Ishikawa (cell line): ENCODE measurements around the gene HOXA4.

Experiments
- CREB1 ChIP-seq: IDR thresholded peaks from 2 replicates; pipeline ENCODE4 v1.6.1; 2012; ENCODE audit warnings: low read depth
- EGR1 ChIP-seq: IDR thresholded peaks from 2 replicates; pipeline ENCODE4 v1.6.1; 2012
- EP300 ChIP-seq: IDR thresholded peaks from 2 replicates; pipeline ENCODE4 v1.6.1; 2012; ENCODE audit warnings: borderline replicate concordance
- FOXM1 ChIP-seq: IDR thresholded peaks from 2 replicates; pipeline ENCODE4 v1.6.1; 2012; ENCODE audit warnings: low read depth, borderline replicate concordance
- MAX ChIP-seq: IDR thresholded peaks from 2 replicates; pipeline ENCODE4 v1.6.1; 2012
- NFIC ChIP-seq: IDR thresholded peaks from 2 replicates; pipeline ENCODE4 v1.6.1; 2012
- TAF1 ChIP-seq: IDR thresholded peaks from 2 replicates; pipeline ENCODE4 v1.6.1; 2012; ENCODE audit warnings: low read depth, mild to moderate bottlenecking
- TCF12 ChIP-seq: IDR thresholded peaks from 2 replicates; pipeline ENCODE4 v1.6.1; 2012; ENCODE audit warnings: low read depth
- TEAD4 ChIP-seq: IDR thresholded peaks from 2 replicates; pipeline ENCODE4 v1.6.1; 2012
- YY1 ChIP-seq: IDR thresholded peaks from 2 replicates; pipeline ENCODE4 v1.6.1; 2012; ENCODE audit warnings: low read depth
- TF ChIP-seq, protein P1 (sequence below): IDR thresholded peaks from 2 replicates; pipeline ENCODE4 v1.6.1; 2012
- TF ChIP-seq, protein P2 (sequence below): IDR thresholded peaks from 2 replicates; pipeline ENCODE4 v1.6.1; 2012; ENCODE audit warnings: low read depth, mild to moderate bottlenecking

The HOXA4 gene

DNA sequence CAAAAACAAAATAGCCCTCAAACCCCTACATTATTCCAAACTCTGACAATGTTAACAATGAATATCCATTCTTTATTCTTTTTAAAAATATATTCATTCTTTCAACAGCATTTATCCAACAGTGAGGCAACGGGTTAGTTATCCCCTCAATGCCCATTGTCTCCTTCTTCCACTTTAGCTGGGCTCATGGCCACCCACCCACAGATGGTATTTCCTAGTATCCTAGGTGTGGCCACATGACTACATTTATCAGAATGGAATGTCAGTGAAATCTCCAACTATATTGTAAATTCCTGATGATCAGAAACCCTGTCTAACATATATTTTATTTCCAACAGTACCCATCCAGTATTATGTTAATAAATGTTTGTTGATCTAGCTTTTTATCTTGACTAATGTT lies 48.4 kb downstream of the HOXA4 start:
- TF ChIP-seq FOXM1 = 0 out of 2 replicates have a peak, but pooled peaks have one; percentile 18
- TF ChIP-seq TAF1 = no peak
- TF ChIP-seq TEAD4 = peak; percentile 62
- TF ChIP-seq, protein P1, sequence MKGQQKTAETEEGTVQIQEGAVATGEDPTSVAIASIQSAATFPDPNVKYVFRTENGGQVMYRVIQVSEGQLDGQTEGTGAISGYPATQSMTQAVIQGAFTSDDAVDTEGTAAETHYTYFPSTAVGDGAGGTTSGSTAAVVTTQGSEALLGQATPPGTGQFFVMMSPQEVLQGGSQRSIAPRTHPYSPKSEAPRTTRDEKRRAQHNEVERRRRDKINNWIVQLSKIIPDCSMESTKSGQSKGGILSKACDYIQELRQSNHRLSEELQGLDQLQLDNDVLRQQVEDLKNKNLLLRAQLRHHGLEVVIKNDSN = peak; percentile 54
- TF ChIP-seq NFIC = peak; percentile 16; the same call in 1 of the 2 replicates
- TF ChIP-seq, protein P2, sequence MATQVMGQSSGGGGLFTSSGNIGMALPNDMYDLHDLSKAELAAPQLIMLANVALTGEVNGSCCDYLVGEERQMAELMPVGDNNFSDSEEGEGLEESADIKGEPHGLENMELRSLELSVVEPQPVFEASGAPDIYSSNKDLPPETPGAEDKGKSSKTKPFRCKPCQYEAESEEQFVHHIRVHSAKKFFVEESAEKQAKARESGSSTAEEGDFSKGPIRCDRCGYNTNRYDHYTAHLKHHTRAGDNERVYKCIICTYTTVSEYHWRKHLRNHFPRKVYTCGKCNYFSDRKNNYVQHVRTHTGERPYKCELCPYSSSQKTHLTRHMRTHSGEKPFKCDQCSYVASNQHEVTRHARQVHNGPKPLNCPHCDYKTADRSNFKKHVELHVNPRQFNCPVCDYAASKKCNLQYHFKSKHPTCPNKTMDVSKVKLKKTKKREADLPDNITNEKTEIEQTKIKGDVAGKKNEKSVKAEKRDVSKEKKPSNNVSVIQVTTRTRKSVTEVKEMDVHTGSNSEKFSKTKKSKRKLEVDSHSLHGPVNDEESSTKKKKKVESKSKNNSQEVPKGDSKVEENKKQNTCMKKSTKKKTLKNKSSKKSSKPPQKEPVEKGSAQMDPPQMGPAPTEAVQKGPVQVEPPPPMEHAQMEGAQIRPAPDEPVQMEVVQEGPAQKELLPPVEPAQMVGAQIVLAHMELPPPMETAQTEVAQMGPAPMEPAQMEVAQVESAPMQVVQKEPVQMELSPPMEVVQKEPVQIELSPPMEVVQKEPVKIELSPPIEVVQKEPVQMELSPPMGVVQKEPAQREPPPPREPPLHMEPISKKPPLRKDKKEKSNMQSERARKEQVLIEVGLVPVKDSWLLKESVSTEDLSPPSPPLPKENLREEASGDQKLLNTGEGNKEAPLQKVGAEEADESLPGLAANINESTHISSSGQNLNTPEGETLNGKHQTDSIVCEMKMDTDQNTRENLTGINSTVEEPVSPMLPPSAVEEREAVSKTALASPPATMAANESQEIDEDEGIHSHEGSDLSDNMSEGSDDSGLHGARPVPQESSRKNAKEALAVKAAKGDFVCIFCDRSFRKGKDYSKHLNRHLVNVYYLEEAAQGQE = no peak

GRCh38 chr7:27080844-27081436 lies 49.6 kb downstream of the HOXA4 start:
- TF ChIP-seq EGR1 (no peak), YY1 (no peak), TCF12 (no peak), TEAD4 (peak; percentile 37; the same call in 1 of the 2 replicates)
- TF ChIP-seq, protein P1 = no peak

DNA sequence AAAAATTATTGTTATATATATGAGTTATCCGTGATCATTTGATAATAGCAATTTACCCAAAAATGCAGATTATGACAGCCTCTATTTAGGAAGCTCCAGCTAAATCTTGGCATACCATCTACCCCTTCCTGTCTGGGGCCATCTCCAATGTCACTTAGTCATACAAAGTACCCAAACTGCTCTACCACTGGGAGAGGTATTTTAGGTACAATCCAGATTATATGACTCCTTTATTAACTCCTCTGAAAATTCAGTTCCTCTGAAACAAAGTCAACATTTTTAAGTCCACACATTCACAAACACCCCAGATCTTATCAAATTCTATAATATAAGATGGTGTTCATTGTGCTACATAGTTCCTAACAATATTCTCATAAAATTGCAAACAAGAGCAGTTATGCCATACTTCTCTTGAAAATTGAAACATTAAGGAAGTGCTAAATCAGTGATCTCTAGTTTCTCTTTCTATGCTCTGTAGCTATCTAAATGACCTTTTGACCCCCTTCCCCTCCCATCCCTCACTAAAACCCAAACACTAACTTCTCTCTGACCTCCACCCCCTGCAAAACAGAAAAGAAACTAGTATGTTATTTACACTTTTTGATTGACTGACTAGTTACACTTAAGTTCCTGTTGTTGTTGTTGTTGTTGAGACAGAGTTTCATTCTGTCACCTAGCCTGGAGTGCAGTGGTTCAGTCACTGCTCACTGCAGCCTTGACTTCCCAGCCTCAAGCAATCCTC lies 51.2 kb downstream of the HOXA4 start:
- TF ChIP-seq TCF12 (no peak), MAX (no peak), CREB1 (no peak), TEAD4 (no peak), FOXM1 (no peak), YY1 (no peak), NFIC (no peak)
- TF ChIP-seq, protein P1 = no peak

- no peak for TF ChIP-seq EP300
These were observed 51.8 kb downstream of the HOXA4 start for GRCh38 chr7:27078616-27079233.
